K562 (cell line): ENCODE measurements around the gene WFIKKN2. TPM values are rescaled to one million over a fixed set of nuclear protein-coding genes. Genes with fewer than 3 reads are reported as not detected.

ENCODE experiments used
- BRCA1 ChIP-seq, 2 experiments: fragments of 450-650 bp in 1 of 2; sonication (generic) in 1 of 2; formaldehyde crosslinking in 1 of 2; IDR thresholded peaks; 2 replicates each; pipeline versions ENCODE4 v1.5.0 to v1.6.1; 2017 to 2020; ENCODE audit warnings: mild to moderate bottlenecking in 1 of 2, missing genetic modification reagents in 1 of 2
- EP400 ChIP-seq: fragments of 450-650 bp; IDR thresholded peaks from 2 replicates; pipeline ENCODE4 v1.6.1; 2017; ENCODE audit warnings: antibody characterized with exemption, mild to moderate bottlenecking, moderate library complexity
- ERF ChIP-seq: fragments of 450-650 bp; formaldehyde crosslinking; IDR thresholded peaks from 2 replicates; pipeline ENCODE4 v1.4.0; 2020; ENCODE audit warnings: mild to moderate bottlenecking, mixed read lengths
- HNRNPUL1 ChIP-seq: fragments of 200-400 bp; formaldehyde crosslinking; IDR thresholded peaks from 2 replicates; pipeline ENCODE4 v1.6.1; 2017; ENCODE audit warnings: low read length
- NFRKB ChIP-seq: fragments of 450-650 bp; IDR thresholded peaks from 2 replicates; pipeline ENCODE4 v1.6.1; 2016; ENCODE audit warnings: low read depth
- PML ChIP-seq: IDR thresholded peaks from 2 replicates; pipeline ENCODE4 v1.6.1; 2012; ENCODE audit warnings: low read length, inconsistent platforms
- TAF9B ChIP-seq: fragments of 450-650 bp; IDR thresholded peaks from 2 replicates; pipeline ENCODE4 v1.6.1; 2018; ENCODE audit warnings: mild to moderate bottlenecking; ENCODE audit not compliant: partially characterized antibody
- ZBTB26 ChIP-seq: fragments of 450-650 bp; formaldehyde crosslinking; IDR thresholded peaks from 2 replicates; pipeline ENCODE4 v1.4.0; 2022; ENCODE audit warnings: missing genetic modification characterization
- ZBTB40 ChIP-seq, 2 experiments: fragments of 450-650 bp in 1 of 2; sonication (generic) in 1 of 2; formaldehyde crosslinking in 1 of 2; IDR thresholded peaks; 2 replicates each; pipeline versions ENCODE4 v1.7.1 to v1.9.0; 2016 to 2022; ENCODE audit warnings: inconsistent platforms in 1 of 2, mild to moderate bottlenecking in 1 of 2, missing genetic modification reagents in 1 of 2
- ZNF583 ChIP-seq: fragments of 250-450 bp; sonication (Bioruptor Pico); IDR thresholded peaks from 2 replicates; pipeline ENCODE4 v1.4.0; 2020
- polyA plus RNA-seq, 8 experiments: library from polyadenylated mRNA; depleted of rRNA in 4 of 8; stranded (reverse) in 5 of 8; unstranded in 3 of 8; fragments of >200 nt; fragmentation: Nextera tagmentation in 2 of 8; fragmentation: Illumina TruSeq in 1 of 8; extraction: Ambion mirVana in 2 of 8; extraction: Trizol in 1 of 8; gene quantifications; 2 replicates each; pipeline versions ENCODE4 v1.2.1 to v1.2.3, GENCODE V29; 2011 to 2014; ENCODE audit warnings: inconsistent platforms in 1 of 8, missing spikeins in 1 of 8
- total RNA-seq, 7 experiments: library from RNA; depleted of rRNA in 6 of 7; stranded (reverse); fragments of >200 nt in 6 of 7; fragmentation: Illumina TruSeq in 2 of 7; extraction: Trizol in 2 of 7; gene quantifications; 2 replicates each; pipeline versions ENCODE4 v1.2.1 to v1.2.3, GENCODE V29; 2011 to 2021; ENCODE audit warnings: low replicate concordance in 1 of 7
- TF ChIP-seq, protein P1 (sequence below): sonication (generic); formaldehyde crosslinking; IDR thresholded peaks from 2 replicates; pipeline ENCODE4 v1.8.0; 2022; ENCODE audit warnings: mild to moderate bottlenecking, low read depth, missing genetic modification reagents

WFIKKN2 gene
- total and polyA plus RNA-seq, 9 of the 15 experiments (the other 6 are each of a cell fraction or from before 2014, with no cell fraction given), result 0.07 TPM; not detected in 8

- peak; percentile 87 for TF ChIP-seq ZBTB26 (CRISPR knock-in tag)
- peak; percentile 35; the same call in 1 of the 2 replicates for TF ChIP-seq EP400
- peak; percentile 14; the same call in 1 of the 2 replicates for TF ChIP-seq ZBTB40 (IDR thresholded peaks at IDR 0.05)
- no peak for TF ChIP-seq ZBTB40 (CRISPR knock-in tag; IDR thresholded peaks at IDR 0.05)
- TF ChIP-seq BRCA1 (IDR thresholded peaks at IDR 0.05), result no peak
- no peak for TF ChIP-seq BRCA1 (CRISPR knock-in tag; IDR thresholded peaks at IDR 0.05)
- peak; percentile 87; the same call in 1 of the 2 replicates for TF ChIP-seq ERF (CRISPR knock-in tag)
- no peak for TF ChIP-seq HNRNPUL1
- peak; percentile 91 for TF ChIP-seq PML
- TF ChIP-seq, protein P1, sequence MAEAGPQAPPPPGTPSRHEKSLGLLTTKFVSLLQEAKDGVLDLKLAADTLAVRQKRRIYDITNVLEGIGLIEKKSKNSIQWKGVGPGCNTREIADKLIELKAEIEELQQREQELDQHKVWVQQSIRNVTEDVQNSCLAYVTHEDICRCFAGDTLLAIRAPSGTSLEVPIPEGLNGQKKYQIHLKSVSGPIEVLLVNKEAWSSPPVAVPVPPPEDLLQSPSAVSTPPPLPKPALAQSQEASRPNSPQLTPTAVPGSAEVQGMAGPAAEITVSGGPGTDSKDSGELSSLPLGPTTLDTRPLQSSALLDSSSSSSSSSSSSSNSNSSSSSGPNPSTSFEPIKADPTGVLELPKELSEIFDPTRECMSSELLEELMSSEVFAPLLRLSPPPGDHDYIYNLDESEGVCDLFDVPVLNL, result 0 out of 2 replicates have a peak, but pooled peaks have one; percentile 24
- peak; percentile 70 for TF ChIP-seq NFRKB
- peak; percentile 82 for TF ChIP-seq TAF9B
- 0 out of 2 replicates have a peak, but pooled peaks have one; percentile 22 for TF ChIP-seq ZNF583 (CRISPR knock-in tag)
These were observed 31.0 kb downstream of the WFIKKN2 start, which contains the start of gene TOB1 (continued) for GRCh38 chr17:50866261-50866949.
